COLO668 (cell line): ENCODE results near the gene ENAH.
"Not testable (repeated sequence)": the region's sequence is repeated elsewhere in the genome, so short reads cannot be mapped to it uniquely, and the experiment has no call there.

Experiments
- DNase-seq: peaks from one replicate; lab custom pipeline; 2025; ENCODE audit not compliant: unreplicated experiment; lab: John Stamatoyannopoulos, UW

ENAH gene

GRCh38 chr1:225532240-225532944 lies 120.5 kb downstream of the ENAH start:
- DNase-seq, result no peak

DNA sequence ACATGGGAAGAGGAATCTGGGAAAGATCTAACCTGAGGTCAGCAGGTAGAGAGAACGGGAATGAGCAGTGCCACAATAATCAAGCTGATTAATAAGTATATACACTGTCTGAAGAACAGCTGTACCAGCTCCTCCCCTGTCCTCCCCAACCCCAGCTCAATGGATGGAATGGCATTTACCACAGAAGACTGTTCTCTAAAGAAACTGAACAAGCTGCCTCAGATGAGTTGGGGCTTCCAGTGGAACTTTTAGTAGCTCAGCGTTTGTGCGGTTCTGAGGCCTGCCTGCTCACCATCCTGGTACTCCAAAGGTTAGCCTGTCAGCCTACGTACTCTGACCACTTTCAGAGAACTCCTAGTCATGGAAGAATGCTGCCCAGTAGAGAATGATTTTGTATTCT lies 123.2 kb downstream of the ENAH start:
- DNase-seq, result no peak

GRCh38 chr1:225527575-225527974 lies 125.3 kb downstream of the ENAH start:
- no peak for DNase-seq

- no peak for DNase-seq
These were observed 126.0 kb downstream of the ENAH start for GRCh38 chr1:225526878-225527277.

- no peak for DNase-seq
These were observed 127.5 kb downstream of the ENAH start for GRCh38 chr1:225525377-225525776.

DNA sequence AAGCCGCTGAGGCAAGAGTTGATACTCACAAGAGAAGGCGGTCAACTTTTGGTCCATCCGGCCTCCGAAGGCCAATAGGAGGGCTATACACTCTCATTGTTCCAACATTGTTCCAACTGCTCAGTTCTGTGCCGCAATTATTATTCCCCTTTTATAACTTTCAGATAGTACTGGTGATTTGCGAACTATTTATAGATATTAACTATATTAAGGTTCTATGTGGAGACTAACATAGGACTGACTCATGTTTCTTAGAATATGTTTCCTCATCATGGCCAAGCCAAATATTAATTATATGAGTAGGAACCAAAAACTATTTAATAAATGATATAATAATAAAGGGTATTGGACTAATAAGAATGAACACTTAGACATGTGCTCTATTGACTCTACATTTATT lies 128.4 kb downstream of the ENAH start:
- DNase-seq, result no peak

GRCh38 chr1:225523263-225523950 lies 129.5 kb downstream of the ENAH start:
- DNase-seq, result no peak

GRCh38 chr1:225522588-225523262 lies 130.2 kb downstream of the ENAH start:
- no peak for DNase-seq

GRCh38 chr1:225520587-225521227 lies 132.2 kb downstream of the ENAH start:
- DNase-seq, result no peak

GRCh38 chr1:225519166-225519863 lies 133.6 kb downstream of the ENAH start:
- no peak for DNase-seq

GRCh38 chr1:225517697-225518096 lies 135.2 kb downstream of the ENAH start:
- no peak for DNase-seq

GRCh38 chr1:225517221-225517620 lies 135.7 kb downstream of the ENAH start:
- DNase-seq, result no peak

DNA sequence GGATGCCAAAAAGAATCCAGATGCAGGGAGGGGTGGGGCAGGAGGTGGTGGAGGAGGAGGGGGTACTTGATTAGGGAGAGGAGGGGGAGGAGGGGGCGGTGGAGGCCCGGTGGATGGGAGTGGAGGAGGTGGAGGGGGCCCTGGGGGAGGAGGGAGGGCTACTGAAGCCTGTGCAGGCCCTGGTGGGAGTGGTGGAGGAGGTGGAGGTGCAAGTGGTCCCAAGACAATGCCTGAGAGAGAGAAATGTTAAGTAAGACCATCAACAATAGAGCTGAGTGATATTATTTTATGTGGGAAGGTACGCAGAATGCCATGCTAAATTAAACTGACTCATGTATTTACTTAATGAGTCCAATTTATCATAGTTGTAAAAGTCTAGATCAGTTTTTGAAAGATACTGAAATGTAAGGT lies 138.2 kb downstream of the ENAH start:
- no peak for DNase-seq

- DNase-seq, result not testable (repeated sequence)
These were observed 139.3 kb downstream of the ENAH start for GRCh38 chr1:225513576-225513975.

GRCh38 chr1:225511828-225512381 lies 141.0 kb downstream of the ENAH start:
- no peak for DNase-seq

DNA sequence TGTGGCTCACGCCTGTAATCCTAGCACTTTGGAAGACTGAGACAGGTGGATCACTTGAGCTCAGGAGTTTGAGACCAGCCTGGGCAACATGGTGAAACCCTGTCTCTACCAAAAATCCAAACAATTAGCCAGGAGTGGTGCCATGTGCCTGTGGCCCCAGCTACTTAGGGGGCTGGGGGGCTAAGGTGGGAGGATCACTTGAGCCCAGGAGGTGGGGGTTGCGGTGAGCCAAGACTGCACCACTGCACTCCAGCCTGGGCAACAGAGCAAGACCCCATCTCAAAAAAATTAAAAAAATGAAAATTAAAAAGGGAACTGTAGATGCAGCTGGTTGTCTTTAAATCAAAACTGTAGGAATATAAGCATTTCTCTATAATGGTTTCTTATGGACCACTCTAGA lies 142.2 kb downstream of the ENAH start:
- not testable (repeated sequence) for DNase-seq

- DNase-seq, result no peak
These were observed 143.2 kb downstream of the ENAH start for GRCh38 chr1:225509770-225510169.

DNA sequence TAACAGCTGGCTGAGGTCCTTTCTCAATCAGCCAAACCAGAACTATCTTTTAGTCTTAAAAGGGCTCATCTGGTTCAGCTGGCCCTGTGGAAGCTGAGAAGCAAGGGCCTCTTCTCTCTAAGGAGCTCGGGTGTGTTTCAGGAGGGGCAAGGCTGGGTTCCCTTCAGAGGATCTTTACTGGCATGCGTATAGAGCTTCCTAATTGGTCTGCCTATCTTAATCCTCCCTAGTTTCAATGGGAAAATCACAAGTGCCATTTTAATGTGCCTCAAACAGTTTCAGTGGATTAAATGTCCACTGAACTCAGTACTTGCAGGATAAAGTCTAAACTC lies 143.6 kb downstream of the ENAH start:
- no peak for DNase-seq

GRCh38 chr1:225508538-225509375 lies 144.2 kb downstream of the ENAH start:
- DNase-seq, result peak; percentile 71

- no peak for DNase-seq
These were observed 146.2 kb downstream of the ENAH start for GRCh38 chr1:225506727-225507126.
